Gastrocnemius medialis (tissue), 4 donors: ENCODE results near the gene C1QB. TPM values are rescaled to one million over a fixed set of nuclear protein-coding genes. Genes with fewer than 3 reads are reported as not detected.

Source experiments
- ATAC-seq, 2 donors: fragments of 150-250 bp; one replicate each; pipeline ENCODE4 v1.9.1; 2016
- DNase-seq, 2 donors: peaks; one replicate each; pipeline ENCODE4 v3.0.0-alpha.2; 2019
- H3K27ac ChIP-seq, 4 donors: fragments of 200-600 bp; sonication (generic); 1 replicate in 1 of 4; 2 replicates in 3 of 4; pipeline ENCODE4 v1.5.1; 2016 to 2018; ENCODE audit warnings: mild to moderate bottlenecking in 2 of 4, moderate library complexity in 1 of 4
- H3K27me3 ChIP-seq, 3 donors: fragments of 200-600 bp; sonication (generic) in 2 of 3; 1 replicate in 1 of 3; 2 replicates in 2 of 3; pipeline versions ENCODE4 v1.5.1 to v1.6.0; 2016 to 2019; ENCODE audit warnings: mild to moderate bottlenecking in 1 of 3, moderate library complexity in 1 of 3
- H3K36me3 ChIP-seq, 2 donors: fragments of 200-600 bp; sonication (generic) in 1 of 2; one replicate each; pipeline ENCODE4 v1.5.1; 2017 to 2018
- H3K4me1 ChIP-seq, 2 donors: fragments of 200-600 bp; sonication (generic) in 1 of 2; one replicate each; pipeline ENCODE4 v1.5.1; 2016 to 2017; ENCODE audit warnings: mild to moderate bottlenecking in 2 of 2
- H3K4me3 ChIP-seq, 4 donors: fragments of 200-600 bp; sonication (generic) in 3 of 4; 1 replicate in 1 of 4; 2 replicates in 3 of 4; pipeline ENCODE4 v1.5.1; 2016 to 2019; ENCODE audit warnings: mild to moderate bottlenecking in 2 of 4
- H3K9me3 ChIP-seq, 3 donors: fragments of 200-600 bp; sonication (generic) in 2 of 3; 1 replicate in 1 of 3; 2 replicates in 2 of 3; pipeline ENCODE4 v1.5.1; 2016 to 2019
- POLR2A ChIP-seq, 2 donors: fragments of 450-650 bp; IDR thresholded peaks; one replicate each; pipeline ENCODE4 v1.6.1; 2017; ENCODE audit warnings: antibody characterized with exemption in 2 of 2, mild to moderate bottlenecking in 2 of 2, moderate library complexity in 2 of 2
- in situ Hi-C, 4 donors: fragments of 200-750 bp; cut with MboI; loops; one replicate each; pipeline versions ENCODE4 v1.15.0 to v1.8.0; 2017; ENCODE audit warnings: low sequenced_read_pairs in 4 of 4
- intact Hi-C: fragments of 100-400 bp; cut with DNase I; formaldehyde crosslinking; loops from one replicate; pipeline ENCODE4 v1.15.1; 2023; ENCODE audit warnings: low total_unique reads
- total RNA-seq, 4 donors: library from RNA; depleted of rRNA; stranded (reverse); fragments of >200 nt; gene quantifications; one replicate each; pipeline versions ENCODE4 v1.1.0 to v1.2.3, GENCODE V29; 2016
- TF ChIP-seq, protein P1 (sequence below), 5 experiments: fragments of 450-650 bp in 3 of 5; fragments of 200-600 bp in 2 of 5; sonication (generic) in 2 of 5; IDR thresholded peaks in 4 of 5; conservative IDR thresholded peaks in 1 of 5; 1 replicate in 4 of 5; 2 replicates in 1 of 5; pipeline ENCODE4 v1.5.1; 2016 to 2019; ENCODE audit warnings: antibody characterized with exemption in 5 of 5, mild to moderate bottlenecking in 3 of 5, moderate library complexity in 3 of 5

C1QB gene
- total RNA-seq, 4 donors from 2014 or later: 30.6 to 97.2 (median 74.5) TPM

DNA sequence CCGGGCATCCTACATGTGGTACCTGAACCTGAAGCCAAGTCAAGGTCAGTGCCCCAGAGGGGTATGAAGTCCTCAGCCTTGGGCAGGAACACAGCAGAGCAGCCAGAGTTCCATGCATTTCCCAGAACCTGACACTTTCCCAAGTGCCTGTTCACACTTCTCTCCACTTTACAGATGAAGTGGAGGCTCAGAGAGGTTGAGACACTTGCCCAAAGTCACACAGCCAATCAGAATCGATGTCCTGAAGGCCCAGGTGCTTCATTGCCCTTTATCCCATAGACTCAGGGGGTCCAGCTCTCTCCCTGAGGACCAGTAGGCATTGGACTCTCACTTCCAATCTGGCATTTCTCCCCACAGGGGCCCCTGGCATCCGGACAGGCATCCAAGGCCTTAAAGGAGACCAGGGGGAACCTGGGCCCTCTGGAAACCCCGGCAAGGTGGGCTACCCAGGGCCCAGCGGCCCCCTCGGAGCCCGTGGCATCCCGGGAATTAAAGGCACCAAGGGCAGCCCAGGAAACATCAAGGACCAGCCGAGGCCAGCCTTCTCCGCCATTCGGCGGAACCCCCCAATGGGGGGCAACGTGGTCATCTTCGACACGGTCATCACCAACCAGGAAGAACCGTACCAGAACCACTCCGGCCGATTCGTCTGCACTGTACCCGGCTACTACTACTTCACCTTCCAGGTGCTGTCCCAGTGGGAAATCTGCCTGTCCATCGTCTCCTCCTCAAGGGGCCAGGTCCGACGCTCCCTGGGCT is 14.4 kb upstream of the C1QB start:
- intact Hi-C loops (no loop called here), in situ Hi-C loops (loop anchor here in 2 of 4 donors (25.0 kb wide), 1 partner anchor 526 kb away; no protein-coding TSS in a partner anchor)
- TF ChIP-seq, protein P1, sequence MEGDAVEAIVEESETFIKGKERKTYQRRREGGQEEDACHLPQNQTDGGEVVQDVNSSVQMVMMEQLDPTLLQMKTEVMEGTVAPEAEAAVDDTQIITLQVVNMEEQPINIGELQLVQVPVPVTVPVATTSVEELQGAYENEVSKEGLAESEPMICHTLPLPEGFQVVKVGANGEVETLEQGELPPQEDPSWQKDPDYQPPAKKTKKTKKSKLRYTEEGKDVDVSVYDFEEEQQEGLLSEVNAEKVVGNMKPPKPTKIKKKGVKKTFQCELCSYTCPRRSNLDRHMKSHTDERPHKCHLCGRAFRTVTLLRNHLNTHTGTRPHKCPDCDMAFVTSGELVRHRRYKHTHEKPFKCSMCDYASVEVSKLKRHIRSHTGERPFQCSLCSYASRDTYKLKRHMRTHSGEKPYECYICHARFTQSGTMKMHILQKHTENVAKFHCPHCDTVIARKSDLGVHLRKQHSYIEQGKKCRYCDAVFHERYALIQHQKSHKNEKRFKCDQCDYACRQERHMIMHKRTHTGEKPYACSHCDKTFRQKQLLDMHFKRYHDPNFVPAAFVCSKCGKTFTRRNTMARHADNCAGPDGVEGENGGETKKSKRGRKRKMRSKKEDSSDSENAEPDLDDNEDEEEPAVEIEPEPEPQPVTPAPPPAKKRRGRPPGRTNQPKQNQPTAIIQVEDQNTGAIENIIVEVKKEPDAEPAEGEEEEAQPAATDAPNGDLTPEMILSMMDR (IDR thresholded peaks at IDR 0.05 in 4 of 5, conservative IDR thresholded peaks at IDR 0.05 in 1 of 5): no peak
- TF ChIP-seq POLR2A (IDR thresholded peaks at IDR 0.05): no peak
- ATAC-seq: no peak
- Histone ChIP-seq H3K4me3 (peak overlapping the region in 1 of 4 donors; percentile 34), H3K36me3 (no peaks in the 10 kb centered on the region), H3K4me1 (peaks cover 0 to 3% of the 10 kb centered on the region in 2 donors), H3K27me3 (peaks cover 0 to 7% (median 3%) of the 10 kb centered on the region in 3 donors), H3K27ac (no peak overlapping the region), H3K9me3 (no peaks in the 10 kb centered on the region)
- DNase-seq: no peak

DNA sequence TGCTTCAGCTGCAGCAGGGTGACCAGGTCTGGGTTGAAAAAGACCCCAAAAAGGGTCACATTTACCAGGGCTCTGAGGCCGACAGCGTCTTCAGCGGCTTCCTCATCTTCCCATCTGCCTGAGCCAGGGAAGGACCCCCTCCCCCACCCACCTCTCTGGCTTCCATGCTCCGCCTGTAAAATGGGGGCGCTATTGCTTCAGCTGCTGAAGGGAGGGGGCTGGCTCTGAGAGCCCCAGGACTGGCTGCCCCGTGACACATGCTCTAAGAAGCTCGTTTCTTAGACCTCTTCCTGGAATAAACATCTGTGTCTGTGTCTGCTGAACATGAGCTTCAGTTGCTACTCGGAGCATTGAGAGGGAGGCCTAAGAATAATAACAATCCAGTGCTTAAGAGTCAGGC is 13.8 kb upstream of the C1QB start:
- TF ChIP-seq, protein P1 (IDR thresholded peaks at IDR 0.05 in 4 of 5, conservative IDR thresholded peaks at IDR 0.05 in 1 of 5): no peak
- TF ChIP-seq POLR2A (IDR thresholded peaks at IDR 0.05): no peak
- intact Hi-C loops: no loop called here
- peaks cover 0 to 3% of the 10 kb centered on the region in 2 donors for H3K4me1 ChIP-seq
- no peaks in the 10 kb centered on the region for H3K9me3 ChIP-seq
- no peaks in the 10 kb centered on the region for H3K36me3 ChIP-seq
- no peak for ATAC-seq
- peak in 1 of 2 donors; percentile 16 for DNase-seq
- H3K27me3 ChIP-seq: peaks cover 0 to 7% (median 3%) of the 10 kb centered on the region in 3 donors
- in situ Hi-C loops: loop anchor here in 2 of 4 donors (25.0 kb wide), 1 partner anchor 527 kb away; no protein-coding TSS in a partner anchor
- no peak overlapping the region for H3K27ac ChIP-seq
- H3K4me3 ChIP-seq: peak overlapping the region in 1 of 4 donors; percentile 34

DNA sequence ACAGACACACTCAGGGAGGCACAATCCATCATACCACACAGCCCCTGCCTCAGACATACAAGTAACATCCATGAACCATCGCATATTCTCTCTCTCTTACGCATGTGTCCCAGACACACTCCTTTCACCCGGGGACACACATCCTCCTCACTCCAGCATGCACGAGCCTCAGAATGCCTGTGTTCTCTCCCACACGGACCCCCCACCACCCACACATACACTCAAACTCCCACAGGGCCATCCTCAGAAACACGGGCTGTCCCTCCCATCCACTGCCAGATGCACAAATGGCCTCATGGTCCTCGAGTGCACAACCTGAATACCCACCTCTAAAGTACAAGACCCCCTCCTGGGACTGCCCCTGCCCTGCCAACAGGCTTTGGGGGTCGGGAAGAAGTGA is 11.8 kb upstream of the C1QB start:
- in situ Hi-C loops: loop anchor here (5.0 to 25.0 kb wide), 4 partner anchors 219 to 529 kb away; no protein-coding TSS in a partner anchor
- H3K4me1 ChIP-seq: peaks cover 0 to 3% of the 10 kb centered on the region in 2 donors
- no peak overlapping the region for H3K4me3 ChIP-seq
- intact Hi-C loops: no loop called here
- no peak for ATAC-seq
- no peaks in the 10 kb centered on the region for H3K27me3 ChIP-seq
- TF ChIP-seq, protein P1 (IDR thresholded peaks at IDR 0.05 in 4 of 5, conservative IDR thresholded peaks at IDR 0.05 in 1 of 5): no peak
- no peak for TF ChIP-seq POLR2A (IDR thresholded peaks at IDR 0.05)
- no peaks in the 10 kb centered on the region for H3K9me3 ChIP-seq
- no peak overlapping the region for H3K27ac ChIP-seq
- no peaks in the 10 kb centered on the region for H3K36me3 ChIP-seq
- no peak for DNase-seq

DNA sequence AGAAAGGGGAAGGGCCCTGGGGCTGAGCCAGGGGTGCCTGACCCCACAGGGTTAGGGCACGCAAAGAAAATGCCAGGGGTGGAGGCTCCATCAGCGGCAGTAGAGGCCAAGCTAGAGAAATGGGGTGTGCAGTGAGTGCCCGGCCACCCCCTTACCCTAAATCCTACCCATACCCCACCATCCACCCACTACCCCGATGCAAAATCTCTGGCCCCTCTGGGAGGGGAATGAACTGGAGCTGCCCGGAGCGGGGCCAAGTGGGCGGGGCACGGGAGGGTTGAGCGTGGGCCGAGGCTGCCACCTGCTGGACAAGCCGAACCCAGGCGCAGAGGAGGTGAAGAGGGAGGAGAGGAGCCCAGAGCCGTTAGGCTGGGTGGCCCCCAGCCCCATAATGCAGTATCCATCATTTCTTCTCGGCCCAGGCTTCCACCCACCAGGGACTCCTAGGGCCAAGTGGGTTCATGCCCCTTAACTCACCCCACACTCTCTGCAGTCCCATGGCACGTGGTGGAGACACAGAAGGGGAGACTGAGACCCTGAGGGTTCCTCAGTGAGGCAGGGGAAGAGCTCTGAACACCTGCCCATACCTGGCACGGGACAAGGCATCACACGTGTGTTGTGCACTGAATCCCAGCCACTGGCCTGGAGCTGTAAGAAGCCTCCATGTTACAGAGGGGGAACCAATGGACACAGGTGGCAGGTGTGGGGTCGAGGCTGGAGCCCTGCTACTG is 11.0 kb upstream of the C1QB start:
- Histone ChIP-seq H3K27ac (no peak overlapping the region), H3K36me3 (no peaks in the 10 kb centered on the region), H3K4me3 (no peak overlapping the region), H3K4me1 (no peaks in the 10 kb centered on the region), H3K9me3 (no peaks in the 10 kb centered on the region), H3K27me3 (no peaks in the 10 kb centered on the region)
- DNase-seq (peak; percentile 51 to 65), ATAC-seq (peak; percentile 81 to 83)
- intact Hi-C loops: loop anchor here (1.0 kb wide), 1 partner anchor 222 kb away; no protein-coding TSS in a partner anchor
- TF ChIP-seq, protein P1 (IDR thresholded peaks at IDR 0.05 in 4 of 5, conservative IDR thresholded peaks at IDR 0.05 in 1 of 5): peak; percentile 71 to 96 (median 90)
- TF ChIP-seq POLR2A (IDR thresholded peaks at IDR 0.05): no peak
- in situ Hi-C loops: loop anchor here (5.0 to 25.0 kb wide), 4 partner anchors 220 to 530 kb away; no protein-coding TSS in a partner anchor
